GM18519 (cell line): ENCODE data around the gene ESPNL.

ENCODE experiments used
- ATAC-seq: cut with Tn5 transposase; IDR thresholded peaks from one replicate; pipeline ENCODE4 v1.9.1; 2021; ENCODE audit warnings: mild to moderate bottlenecking, moderate library complexity; ENCODE audit not compliant: unreplicated experiment, low FRiP score

Gene ESPNL

DNA sequence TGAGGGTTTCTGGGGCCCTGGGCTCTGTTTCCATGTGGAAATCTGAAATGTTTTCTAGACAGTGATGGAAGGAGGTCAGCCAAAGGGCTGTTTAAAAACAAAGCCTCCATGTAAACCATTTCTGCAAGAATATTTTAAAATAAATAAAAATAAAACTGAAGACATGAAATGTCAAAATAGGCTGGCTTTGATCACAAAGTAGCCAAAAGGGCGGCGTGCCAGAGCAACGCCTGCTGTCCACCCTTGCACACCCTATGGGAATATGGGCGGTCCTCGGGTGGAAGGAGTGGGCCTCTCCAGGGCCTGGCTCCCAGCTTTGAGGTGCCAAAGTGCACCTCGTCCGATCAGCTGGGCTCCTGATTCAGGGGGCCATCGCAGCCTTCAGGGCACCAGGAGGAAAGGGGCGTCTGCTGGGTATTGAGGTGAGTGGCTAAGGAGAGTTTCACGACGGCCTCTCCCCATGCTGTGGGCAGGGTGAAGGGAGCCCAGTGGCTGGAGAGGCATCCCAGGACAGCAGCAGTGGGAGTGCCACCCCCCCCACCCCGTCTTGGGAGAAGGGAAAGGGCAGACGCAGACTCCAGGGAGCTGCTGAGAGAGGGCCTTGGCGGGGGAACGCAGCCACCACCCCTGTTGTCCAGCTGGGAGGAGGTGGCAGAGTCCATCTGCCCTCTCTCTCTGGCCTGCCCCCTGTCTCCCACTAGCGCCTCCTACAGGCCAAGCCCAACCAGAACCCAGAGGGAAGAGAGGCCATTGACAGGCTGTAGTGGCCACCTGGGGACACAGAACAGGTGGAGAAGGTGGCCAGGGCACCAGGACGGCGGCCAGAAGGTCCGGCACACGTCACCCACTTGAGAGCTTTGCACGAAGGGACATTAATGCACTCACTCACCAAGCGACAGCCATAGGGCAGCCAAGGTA lies 52.9 kb downstream of the ESPNL start:
- no peak for ATAC-seq

DNA sequence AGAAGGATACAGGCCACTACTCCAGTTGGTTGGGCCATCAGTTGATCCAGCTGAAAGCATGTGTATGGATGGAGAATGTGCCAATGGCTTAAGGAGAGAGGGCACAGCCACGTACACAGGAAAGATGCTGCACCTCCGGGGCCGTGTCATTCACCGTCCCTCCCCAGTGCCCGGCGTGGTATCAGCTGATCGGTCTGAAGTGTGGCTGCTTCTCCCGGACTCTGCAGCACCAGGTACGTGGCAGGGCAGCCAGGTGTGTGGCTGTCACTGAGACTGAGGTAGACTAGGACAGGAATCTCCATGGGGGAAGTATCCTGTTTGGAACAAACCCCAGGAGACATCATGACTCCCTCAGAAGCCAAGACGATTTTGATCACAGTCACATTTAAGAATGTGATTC lies 54.4 kb downstream of the ESPNL start:
- no peak for ATAC-seq

DNA sequence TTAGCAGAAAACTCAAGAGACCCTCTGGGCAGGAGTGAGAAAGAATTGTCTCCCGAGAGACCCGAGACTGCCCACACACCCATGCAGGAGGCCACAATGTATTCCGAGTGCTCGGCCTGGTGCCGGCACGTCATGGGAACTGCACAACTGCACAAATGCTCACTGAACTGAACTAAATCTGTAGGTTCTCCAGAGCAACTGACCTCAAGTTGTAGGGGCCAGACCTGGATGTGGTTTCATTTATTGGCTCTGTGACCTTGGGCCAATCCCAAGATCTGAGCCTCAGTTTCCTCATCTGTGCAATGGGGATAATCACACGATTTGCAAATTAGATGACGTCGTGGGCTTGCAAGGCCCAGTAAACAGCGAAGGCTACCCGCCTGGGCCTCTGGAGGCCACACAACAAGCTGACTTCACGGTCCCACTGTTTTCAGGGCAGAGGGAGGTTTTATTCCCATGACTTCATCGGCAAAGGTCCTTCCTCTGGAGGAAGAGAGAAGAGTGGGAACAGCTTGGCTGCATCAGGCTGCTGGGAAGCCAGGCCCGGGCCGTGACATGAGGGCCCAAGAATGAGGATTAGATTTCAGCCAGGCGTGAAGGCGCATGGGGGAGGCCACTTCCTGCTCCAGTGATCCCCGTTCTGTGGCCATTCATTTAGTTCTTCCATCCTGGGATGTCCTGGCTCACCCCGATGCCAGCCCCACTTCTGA lies 55.1 kb downstream of the ESPNL start:
- no peak for ATAC-seq

DNA sequence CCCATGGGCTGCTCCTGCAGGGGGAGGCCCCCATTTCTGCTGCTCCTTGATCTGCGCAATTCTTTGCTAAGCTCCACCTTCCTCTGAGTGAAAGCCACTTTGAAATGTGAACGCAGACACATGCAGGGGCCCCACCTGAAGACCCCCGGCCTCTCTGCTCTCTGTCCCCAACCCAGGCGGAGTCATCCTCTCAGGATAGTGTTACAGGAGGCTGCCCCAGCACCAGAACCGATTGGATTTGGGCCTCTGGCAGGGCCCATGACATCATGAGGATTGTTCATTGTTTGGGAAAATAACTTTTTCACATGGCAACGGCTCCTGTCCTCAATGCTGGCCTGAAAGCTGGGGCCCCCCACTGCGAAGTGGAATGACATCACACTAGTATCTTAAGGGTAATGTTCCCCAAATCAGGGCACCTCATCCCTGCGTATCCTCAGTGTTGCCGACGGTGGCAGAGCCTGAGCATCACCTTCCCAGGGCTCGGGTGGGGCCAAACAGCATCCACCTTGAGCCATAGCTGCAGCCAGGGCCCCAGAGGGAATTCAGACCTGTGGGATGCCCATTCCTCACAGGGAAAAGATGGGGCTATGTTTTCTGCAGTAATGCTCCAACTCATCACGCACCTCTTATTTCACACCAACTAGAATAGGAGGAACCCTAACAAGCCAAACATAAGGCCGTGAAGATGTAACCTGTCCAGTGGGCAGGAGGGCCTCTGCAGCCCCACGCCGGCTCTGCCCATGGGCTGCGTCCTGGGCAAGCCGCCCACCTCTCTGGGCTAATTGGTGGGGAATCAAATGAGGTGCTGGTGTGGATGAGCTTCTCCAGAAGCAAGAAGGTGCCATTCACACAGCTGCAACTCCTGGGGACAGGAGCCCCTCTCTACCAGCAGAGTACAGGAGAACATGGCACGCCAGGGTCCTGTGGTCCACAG lies 55.9 kb downstream of the ESPNL start:
- ATAC-seq: no peak

DNA sequence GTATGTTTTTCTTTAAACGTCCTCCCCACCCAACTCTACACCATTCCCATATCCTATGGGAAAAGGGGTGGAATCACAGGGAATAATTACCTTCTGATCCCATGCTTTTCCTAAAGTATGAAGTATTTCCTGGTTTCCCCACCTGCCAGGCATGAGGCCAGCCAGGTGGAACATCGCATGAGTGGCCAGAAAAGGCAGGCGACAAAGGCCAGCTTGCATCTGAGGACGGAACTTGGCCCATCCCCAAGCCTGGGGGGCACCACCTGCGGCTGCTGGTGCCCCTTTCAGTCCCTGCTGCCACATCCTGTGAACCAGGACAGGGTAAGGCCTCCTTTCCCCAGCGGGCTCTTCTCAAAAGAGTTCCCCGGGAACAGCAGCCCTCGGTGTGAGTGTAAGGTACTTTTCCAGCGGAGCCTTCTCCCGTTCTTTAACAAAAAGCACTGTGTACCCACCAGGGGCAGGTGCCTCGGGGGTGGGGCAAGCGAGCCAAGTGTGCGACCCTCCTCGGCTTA lies 57.4 kb downstream of the ESPNL start:
- no peak for ATAC-seq

DNA sequence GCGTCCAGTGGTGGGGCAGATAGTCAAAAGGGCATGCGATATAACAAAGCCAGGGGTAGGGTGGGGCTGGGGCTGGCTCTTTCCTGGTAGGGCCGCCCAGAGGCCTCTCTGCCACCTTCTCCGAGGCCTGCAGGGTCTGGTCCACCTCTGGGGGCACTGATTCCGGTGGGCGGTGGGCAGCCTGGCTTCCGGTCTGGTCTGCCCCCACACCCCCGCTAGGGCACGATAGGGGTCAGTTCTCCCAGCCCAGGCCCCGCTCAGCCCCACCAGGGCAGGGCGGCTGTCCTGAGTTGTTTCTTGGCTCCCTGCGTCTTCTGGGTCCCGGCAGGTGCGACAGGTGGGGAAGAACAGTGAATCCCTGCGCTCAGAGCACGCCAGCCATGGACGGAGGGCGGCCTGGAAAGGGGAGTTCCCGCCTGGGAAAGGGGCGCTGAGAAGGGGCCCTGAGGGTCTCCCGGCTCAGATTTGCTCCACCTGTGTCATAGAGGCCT lies 57.9 kb downstream of the ESPNL start:
- ATAC-seq: no peak

DNA sequence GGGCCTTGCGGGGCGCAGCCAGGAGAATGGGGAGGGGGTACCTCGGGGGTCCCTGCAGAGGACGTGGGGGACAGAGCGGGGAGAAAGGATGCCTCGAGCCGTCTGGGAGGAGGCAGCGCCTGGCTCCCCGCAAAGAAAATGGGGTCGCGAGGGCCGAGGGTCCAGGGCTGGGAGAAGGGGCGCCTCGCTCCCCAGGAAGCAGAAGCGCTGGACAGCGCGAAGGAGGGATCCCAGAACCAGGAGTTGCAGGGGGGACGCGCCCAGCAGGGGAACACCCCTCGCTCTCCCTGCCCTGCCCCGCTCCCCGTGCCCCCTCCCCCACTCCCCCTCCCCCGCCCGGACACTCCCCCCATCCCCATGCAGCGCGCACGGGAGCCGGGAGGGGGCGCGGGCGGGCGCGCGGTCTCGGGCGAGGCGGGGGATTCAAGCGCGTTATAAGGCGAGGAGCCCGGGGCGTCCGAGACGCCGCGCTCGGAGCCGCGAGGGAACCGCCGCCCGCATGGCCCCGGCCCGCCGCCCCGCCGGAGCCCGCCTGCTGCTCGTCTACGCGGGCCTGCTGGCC lies 58.5 kb downstream of the ESPNL start, which contains the start of gene ERFE:
Gene ERFE (plus strand): TSS at position 462 of the 562 bp plus-strand sequence. CDS start 38 bp downstream, at position 500.
- ATAC-seq: no peak

DNA sequence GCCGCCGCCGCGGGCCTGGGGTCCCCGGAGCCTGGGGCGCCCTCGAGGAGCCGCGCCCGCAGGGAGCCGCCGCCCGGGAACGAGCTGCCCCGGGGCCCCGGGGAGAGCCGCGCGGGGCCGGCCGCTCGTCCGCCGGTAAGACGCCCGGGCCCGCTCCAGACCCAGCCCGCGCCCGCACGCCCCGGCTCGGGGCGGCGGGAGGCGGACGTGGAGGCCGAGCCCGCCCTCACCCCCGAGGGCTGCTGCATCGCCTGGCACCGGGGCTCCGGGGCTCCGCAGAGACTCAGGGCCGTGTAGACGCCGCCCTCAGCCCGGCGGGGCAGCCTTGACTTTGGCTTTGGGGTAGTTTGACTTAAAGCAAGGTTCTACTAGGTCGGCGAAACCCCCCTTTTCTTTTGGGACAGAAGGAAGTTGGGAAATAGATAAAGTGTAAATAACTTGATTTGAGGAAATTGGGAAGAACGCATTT lies 59.0 kb downstream of the ESPNL start:
- ATAC-seq: no peak

DNA sequence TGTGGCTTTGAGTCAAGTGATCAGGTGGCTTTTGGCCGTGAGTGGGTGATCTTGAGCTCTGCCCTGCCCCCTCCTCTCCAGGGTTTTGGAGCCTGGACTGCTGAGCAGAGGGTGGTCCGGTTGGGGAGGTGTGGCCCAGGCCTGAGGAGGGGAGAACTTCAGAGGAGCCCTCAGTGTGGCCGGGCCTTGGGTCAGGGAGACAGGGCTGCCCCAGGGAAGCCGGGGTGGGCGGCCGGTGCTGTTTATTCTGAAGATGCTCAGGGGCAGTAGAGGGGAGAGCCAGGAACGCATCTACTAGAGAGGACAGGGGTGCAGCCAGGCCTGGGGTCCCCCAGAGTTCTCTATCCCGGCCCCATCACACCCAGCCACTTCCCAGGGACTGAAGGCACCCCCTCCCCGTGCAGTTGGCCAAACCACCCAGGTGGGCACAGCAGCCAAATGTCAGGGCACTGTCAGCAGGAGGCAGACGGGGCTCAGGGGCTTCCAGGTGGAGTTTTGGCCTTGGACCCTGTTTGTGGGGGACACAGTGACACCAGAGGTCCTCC lies 59.6 kb downstream of the ESPNL start:
- no peak for ATAC-seq

DNA sequence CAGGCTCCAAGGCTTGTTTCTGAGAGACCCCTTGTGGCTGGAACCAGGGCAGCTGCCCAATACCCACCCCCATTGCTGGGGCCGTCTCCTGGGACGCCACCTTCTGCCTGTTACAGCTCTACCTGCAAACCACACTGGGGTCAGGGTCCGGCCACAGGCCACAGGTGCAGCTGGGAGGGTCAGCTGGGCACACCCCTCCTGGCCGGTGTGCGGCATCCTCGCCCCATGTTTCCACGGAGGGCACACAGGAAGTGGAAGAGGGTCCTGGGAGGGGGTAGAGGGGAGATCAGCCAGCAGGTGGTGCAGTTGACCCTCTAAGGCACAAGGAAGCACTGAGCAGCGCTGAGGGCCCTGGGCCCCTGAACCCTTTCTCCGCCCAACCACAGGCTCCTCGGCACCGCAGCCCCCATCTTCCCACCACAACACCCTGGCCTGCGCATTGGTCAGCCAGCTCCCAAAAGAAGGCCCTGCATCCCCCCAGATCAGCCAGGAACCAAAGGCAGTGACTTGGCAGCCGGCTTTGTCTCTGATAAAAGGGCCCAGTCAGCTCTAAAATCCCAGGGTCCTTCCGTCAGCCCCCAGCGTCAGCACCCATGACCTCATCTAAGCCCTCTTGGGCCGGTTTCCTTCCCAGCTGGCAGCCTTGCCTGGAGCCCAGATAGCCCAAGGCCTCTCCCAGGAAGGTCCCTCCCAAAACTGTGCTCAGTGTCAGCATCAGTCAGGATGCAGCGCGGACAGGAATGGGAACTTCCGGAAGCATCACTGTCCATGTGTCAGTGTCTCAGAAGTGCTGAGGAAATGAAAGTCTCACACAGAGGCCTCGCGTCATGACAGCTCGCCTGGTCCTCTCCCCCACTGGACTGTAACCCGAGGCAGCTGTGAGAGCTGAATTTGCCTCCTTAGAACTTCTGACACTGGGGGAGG lies 60.3 kb downstream of the ESPNL start:
- no peak for ATAC-seq

DNA sequence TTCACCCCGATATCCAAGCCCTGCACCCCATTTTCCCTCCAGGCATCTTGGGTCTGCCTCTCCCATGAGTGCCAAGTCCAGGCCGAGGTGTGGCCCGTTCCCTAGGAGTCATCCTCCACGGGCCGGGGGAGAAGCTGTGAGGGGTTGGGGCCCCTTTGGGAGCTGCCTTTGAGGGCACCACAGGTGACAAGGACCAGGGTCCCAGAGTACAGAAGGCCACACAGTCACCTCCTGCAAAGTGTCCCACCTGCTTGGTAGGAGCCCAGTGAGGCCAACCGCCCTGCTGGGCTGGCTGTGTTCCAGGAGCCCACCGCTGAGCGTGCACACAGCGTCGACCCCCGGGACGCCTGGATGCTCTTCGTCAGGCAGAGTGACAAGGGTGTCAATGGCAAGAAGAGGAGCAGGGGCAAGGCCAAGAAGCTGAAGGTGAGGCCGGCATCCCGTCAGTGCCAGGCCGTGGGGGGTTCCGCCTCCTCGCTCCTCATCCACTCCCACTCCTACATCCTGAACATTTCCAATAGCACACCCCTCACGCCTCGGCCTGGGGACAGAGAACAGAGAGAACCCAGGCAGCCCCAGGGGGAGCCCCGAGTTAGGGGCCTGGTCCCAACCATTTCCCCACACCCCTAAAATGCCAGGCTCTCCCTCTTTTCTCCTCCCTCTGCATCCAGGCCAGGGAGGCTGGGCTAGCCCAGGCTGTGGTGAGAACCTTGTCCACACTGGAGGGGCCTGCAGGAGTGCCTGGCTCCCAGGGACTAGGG lies 61.3 kb downstream of the ESPNL start:
- ATAC-seq: no peak

DNA sequence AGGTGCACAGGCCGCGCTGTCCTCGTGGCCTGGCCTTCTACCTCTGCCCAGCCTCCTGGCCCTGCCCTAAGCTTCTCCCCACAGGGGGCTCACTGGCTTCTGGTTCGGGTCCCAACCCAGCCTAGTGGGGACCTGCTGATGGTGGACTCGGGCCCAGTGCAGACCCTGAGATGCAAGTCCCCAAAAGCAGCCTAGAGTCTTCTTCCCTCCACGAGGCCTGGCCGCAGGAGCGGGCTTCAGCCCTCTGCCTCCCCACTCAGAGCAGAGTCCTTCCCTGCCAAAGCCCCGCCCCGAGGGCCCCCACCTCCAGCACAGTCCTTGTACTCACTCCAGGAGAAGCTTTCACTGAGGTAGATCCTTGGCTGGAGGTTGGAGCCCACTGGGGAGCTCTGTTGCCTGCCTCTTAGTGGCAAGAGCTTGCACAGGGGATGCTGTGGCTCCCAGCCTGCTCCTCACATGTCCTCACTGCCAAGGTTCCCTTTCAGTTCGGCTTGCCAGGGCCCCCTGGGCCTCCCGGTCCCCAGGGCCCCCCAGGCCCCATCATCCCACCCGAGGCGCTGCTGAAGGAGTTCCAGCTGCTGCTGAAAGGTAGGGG lies 62.2 kb downstream of the ESPNL start:
- ATAC-seq: no peak

DNA sequence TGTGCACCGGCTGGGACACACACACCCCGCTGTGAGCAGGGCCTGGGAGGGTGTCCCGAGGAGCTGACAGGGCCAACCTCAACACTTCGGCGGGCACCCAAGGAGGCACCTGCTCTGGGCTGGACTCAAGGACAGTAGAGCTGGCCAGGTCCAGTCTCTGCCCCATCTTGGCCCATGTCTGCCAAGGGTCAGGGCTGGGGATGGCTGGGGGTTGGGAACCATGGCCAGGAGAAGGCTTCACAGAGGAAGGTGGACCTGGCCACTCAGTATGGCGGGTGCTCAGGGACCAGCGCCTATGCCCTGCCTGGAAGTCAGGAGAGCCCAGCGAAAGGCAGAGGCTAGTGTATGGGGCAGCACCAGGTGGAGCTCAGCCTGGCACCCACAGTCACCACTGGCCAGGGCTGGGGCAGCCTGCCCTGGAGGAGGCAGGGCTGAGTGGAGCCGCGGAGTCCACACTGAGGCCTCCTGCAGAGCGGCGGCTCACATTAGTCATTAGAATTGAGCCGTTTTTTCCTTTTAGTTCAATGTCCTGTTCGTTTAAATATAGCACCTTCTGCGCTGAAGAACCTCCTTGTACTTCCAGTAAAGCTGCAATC lies 62.8 kb downstream of the ESPNL start:
- no peak for ATAC-seq

DNA sequence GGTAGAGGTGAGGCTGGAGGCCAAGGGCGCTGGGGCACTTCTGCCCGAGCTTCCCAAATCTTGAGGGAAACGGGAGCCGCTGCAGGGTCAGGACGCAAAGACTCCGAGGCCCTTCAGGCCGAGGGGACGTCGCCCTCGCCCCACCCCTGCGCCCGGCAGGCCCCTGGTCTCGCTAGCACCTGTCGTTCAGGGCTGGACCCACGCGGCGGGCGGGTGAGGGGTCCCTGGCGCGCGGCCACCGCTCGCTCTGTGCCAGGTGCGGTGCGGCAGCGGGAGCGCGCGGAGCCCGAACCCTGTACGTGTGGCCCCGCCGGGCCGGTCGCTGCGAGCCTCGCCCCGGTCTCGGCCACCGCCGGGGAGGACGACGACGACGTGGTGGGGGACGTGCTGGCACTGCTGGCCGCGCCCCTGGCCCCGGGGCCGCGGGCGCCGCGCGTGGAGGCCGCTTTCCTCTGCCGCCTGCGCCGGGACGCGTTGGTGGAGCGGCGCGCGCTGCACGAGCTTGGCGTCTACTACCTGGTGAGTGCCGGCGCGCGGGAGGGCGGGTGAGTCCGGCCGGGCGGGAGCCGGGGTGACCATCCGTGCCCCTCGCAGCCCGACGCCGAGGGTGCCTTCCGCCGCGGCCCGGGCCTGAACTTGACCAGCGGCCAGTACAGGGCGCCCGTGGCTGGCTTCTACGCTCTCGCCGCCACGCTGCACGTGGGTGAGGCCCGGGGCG lies 63.5 kb downstream of the ESPNL start:
- no peak for ATAC-seq

DNA sequence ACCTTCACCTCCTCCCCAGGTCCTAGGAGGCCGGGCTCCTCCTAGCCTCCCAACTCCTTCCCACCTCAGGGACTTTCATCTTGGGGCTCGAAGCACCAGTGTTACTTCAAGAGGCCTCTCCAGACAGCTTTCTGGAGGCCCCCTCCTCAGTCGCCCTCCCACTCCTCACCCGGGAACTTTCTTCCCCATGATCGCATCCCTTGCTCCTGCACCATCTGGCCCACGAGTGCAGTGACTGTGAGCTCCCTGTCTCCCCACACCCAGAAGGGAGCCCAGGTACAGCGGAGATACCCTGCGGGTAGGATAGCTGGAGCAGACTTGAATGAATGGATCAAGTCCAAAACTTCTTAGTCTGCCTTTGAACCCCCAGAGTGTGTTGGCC lies 64.8 kb downstream of the ESPNL start:
- no peak for ATAC-seq

DNA sequence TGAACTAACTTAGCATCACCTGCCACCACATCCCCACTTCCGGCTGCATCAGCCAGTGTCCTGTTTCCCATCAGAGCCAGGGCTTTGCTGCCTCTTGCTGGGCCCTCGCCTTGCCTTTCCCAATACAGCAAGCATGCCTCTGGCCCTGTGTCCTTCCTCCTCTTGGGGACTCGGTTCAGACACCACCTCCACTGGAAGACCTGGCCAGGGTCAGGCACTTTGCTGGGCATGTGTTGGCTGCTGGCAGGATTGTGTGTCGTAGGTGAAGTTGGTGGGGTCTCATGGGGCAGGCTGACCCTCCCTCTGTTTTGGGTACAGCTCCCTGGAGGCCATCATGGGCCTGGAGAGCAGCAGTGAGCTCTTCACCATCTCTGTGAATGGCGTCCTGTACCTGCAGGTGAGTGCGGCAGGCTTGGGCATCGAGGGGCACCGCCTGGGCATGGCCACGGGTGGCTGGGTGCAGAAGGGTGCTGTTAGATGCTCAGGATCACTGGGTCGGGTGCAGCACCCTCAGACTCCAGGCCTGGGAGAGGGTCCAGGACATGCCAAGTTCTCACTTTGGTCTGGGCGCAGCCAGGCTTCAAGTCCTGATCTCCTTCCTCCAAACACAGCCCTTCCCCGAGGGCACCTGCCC lies 65.3 kb downstream of the ESPNL start:
- ATAC-seq: no peak
